ENCODE data around the gene EIF4E1B.

DNA sequence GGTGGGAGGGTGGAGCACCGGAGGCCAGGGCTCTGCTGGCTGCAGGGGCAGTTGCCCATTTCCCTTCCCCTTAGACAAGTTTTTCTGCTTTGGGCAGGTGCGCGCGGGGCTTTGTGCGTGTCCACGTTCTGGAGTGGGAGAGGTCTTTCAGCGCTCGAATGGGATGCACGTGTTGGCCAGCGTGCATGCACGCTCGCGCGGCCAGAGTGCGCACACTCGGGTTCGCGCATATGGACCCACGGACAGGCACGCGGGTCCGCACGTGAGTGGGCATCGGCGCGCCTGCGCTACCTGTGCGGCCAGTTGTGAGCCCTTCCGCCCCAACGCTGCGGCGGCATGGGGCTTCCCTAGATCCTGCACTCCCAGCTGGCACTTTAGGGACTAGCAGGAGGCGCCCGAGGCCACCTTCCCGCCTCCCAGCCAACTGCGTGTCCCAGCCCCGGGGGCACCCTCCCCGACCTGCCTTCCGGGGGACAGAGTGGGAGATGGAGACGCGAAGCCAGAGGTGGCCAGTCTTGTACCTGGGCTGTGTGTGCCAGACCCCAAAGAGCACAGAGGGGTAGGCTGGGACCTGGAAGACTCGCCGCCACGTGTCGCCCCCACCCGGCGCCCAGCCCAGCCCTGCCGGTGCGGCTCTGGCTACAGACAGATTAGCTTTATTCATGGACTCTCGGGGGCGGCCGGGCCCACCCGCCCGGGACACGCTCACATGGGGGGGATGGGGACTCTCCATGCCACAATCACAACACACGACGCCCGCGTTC, 10.7 kb upstream of the EIF4E1B start:
- TF ChIP-seq, protein P1, sequence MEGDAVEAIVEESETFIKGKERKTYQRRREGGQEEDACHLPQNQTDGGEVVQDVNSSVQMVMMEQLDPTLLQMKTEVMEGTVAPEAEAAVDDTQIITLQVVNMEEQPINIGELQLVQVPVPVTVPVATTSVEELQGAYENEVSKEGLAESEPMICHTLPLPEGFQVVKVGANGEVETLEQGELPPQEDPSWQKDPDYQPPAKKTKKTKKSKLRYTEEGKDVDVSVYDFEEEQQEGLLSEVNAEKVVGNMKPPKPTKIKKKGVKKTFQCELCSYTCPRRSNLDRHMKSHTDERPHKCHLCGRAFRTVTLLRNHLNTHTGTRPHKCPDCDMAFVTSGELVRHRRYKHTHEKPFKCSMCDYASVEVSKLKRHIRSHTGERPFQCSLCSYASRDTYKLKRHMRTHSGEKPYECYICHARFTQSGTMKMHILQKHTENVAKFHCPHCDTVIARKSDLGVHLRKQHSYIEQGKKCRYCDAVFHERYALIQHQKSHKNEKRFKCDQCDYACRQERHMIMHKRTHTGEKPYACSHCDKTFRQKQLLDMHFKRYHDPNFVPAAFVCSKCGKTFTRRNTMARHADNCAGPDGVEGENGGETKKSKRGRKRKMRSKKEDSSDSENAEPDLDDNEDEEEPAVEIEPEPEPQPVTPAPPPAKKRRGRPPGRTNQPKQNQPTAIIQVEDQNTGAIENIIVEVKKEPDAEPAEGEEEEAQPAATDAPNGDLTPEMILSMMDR (conservative IDR thresholded peaks at IDR 0.05; ENCODE audit: low read depth, low read length), result no peak
- peak; percentile 73 for TF ChIP-seq EZH2 (IDR thresholded peaks at IDR 0.05; ENCODE audit: borderline replicate concordance, low read depth, low read length, poor library complexity, severe bottlenecking)
